Kidney epithelial cell (primary cell): ENCODE data around the gene REG1A. TPM values are rescaled to one million over a fixed set of nuclear protein-coding genes. Genes with fewer than 3 reads are reported as not detected.

ENCODE experiments used
- DNase-seq: peaks from one replicate; pipeline ENCODE4 v3.0.0-alpha.2; 2010; ENCODE audit warnings: low read depth
- H3K27me3 ChIP-seq: 2 replicates; pipeline ENCODE4 v1.6.0; 2011; ENCODE audit warnings: low read length; ENCODE audit not compliant: control insufficient read depth, insufficient read depth
- H3K36me3 ChIP-seq: 2 replicates; pipeline ENCODE4 v1.5.1; 2011; ENCODE audit warnings: low read length; ENCODE audit not compliant: control insufficient read depth, insufficient read depth
- H3K4me3 ChIP-seq: 2 replicates; pipeline ENCODE4 v1.5.1; 2011; ENCODE audit warnings: low read depth, mild to moderate bottlenecking, control low read depth, low read length
- total RNA-seq: library from RNA; depleted of rRNA; stranded (reverse); fragments of >200 nt; gene quantifications from 2 replicates; pipeline ENCODE4 v1.2.3, GENCODE V29; 2015
- TF ChIP-seq, protein P1 (sequence below): IDR thresholded peaks from 2 replicates; pipeline ENCODE4 v1.5.1; 2011; ENCODE audit warnings: mild to moderate bottlenecking, moderate library complexity, low read length, control low read depth, inconsistent platforms; ENCODE audit not compliant: insufficient read depth, poor library complexity, severe bottlenecking

REG1A gene
- total RNA-seq, 1 donor from 2014 or later = not detected

DNA sequence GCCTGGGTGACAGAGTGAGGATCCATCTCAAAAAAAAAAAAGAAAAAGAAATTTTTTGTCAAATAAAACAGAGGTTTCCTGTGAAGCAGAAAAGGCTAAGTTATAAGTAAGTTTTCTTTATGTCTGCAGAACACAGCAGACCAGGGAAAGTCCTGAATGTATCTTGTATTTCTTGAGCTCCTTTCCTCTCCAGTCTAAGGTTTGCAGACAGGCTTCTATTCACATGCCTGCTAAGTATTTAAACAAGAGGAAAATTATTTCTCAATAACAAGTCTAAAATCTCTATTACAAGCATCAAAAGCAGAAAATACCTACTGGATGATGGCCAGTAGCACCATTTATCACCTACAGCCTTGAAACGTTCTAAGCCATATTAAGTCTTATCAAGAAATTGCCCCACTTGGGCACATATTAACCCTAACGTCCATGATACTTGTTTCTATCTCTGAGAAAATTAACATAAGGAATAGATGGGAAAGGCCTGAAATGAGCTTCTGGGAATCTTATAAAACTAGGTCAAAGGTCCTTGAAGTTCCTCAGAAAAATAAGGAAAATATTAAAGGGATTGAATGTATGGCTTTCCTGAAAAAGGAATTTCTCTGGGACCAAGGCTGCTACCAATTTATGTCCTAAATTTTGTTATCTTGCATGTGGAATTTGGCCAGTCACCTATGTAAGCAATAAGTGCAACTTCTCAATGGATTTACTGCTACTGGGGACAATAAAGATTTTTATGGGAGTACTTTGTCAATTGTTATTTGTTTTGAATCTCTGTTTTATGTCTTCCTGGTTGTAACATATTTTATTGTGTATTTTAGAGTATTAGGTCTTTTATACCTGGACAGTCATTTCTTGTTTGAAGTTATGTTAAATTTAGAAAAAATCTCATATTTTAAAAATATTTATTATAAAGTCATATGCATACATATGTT is 3.0 kb upstream of the REG1A start:
- H3K36me3 ChIP-seq = no peaks in the 10 kb centered on the region
- TF ChIP-seq, protein P1, sequence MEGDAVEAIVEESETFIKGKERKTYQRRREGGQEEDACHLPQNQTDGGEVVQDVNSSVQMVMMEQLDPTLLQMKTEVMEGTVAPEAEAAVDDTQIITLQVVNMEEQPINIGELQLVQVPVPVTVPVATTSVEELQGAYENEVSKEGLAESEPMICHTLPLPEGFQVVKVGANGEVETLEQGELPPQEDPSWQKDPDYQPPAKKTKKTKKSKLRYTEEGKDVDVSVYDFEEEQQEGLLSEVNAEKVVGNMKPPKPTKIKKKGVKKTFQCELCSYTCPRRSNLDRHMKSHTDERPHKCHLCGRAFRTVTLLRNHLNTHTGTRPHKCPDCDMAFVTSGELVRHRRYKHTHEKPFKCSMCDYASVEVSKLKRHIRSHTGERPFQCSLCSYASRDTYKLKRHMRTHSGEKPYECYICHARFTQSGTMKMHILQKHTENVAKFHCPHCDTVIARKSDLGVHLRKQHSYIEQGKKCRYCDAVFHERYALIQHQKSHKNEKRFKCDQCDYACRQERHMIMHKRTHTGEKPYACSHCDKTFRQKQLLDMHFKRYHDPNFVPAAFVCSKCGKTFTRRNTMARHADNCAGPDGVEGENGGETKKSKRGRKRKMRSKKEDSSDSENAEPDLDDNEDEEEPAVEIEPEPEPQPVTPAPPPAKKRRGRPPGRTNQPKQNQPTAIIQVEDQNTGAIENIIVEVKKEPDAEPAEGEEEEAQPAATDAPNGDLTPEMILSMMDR = no peak
- DNase-seq = no peak
- H3K4me3 ChIP-seq = no peak overlapping the region
- H3K27me3 ChIP-seq = no peaks in the 10 kb centered on the region

DNA sequence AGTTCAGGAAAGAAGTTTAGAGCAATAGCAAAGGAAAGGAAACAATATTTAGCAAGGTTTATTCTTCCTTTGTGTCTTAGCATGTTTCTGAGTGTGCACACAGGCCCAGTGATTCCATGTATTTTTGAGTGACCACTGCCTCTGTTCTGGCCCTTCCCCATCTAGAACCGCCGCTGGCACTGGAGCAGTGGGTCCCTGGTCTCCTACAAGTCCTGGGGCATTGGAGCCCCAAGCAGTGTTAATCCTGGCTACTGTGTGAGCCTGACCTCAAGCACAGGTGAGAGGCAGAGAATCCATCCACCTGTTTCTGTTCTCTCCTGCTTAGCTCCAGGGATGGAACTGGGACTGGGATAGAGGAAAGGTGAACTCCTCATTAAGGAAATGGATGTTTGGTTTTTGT is 2.4 kb downstream of the REG1A start:
- no peaks in the 10 kb centered on the region for H3K36me3 ChIP-seq
- H3K27me3 ChIP-seq = no peaks in the 10 kb centered on the region
- no peak for DNase-seq
- H3K4me3 ChIP-seq = no peak overlapping the region
- TF ChIP-seq, protein P1 = no peak

DNA sequence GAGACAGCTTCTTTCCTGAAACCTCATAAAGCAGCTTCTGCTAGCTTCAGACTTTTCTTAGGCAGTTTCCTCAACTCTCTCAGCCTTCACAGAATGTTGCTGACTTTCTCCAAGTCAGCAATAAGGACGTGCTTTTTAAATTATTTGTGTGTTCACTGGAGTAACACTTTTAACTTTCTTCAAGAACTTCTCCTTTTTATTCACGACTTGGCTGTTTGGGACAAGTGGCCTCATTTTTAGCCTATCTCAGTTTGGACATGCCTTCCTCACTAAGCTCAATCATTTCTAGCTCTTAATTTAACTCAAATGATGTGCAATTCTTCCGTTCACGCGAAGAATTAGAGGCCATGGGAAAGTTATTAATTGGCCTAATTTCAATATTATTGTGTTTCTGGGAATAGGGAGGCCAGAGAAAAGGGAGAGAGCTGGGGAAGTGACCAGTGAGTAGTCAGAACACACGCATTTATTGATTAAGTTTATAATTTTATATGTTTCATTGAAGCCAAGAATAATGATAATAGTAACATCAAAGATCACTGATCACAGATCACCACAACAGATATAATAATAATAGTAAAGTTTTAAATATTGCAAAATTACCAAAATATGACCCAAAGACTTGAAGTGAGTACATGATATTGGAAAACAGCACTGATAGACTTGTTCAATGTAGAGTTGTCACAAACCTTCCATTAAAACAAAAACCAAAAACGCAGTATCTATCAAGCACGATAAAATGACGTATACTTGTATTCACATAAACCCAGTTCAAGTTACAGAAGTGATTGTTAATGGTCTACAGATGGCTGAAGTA is 4.8 kb downstream of the REG1A start:
- DNase-seq = no peak
- Histone ChIP-seq H3K27me3 (no peaks in the 10 kb centered on the region), H3K4me3 (no peak overlapping the region), H3K36me3 (no peaks in the 10 kb centered on the region)
- TF ChIP-seq, protein P1 = no peak

DNA sequence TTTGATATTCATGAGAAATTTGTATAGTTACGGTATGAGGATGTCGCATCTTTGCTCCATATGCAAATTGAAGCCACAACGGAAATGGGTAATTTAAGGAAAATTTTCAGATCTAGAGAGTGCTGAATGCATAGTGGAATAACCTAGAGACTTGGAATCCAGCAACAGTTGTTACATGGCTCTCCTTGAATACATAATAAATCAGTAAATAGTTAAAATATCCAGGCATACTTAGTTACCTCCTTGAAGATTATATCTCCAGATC is 5.4 kb downstream of the REG1A start:
- Histone ChIP-seq H3K4me3 (no peak overlapping the region), H3K27me3 (no peaks in the 10 kb centered on the region), H3K36me3 (no peaks in the 10 kb centered on the region)
- no peak for DNase-seq
- TF ChIP-seq, protein P1 = no peak

DNA sequence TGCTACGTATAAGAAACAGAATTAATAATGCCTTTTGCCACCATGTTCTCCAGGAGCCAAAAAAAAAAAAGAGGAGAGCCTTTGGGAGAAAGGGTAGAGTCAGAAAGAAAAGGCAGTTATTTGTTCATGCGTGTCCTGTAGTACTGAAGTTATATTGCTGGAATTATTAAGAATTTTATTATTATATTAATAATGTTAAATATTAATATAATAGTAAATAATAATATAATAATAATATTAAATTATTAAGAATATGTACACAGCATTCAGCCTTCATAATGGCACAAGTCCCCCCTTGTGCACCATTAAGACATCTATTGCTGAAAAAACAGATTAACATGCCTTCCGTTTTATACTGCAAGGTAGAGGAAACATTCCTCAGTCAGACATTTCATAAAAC is 8.1 kb downstream of the REG1A start:
- H3K4me3 ChIP-seq = no peak overlapping the region
- H3K36me3 ChIP-seq = no peaks in the 10 kb centered on the region
- H3K27me3 ChIP-seq = no peaks in the 10 kb centered on the region
- no peak for DNase-seq
- TF ChIP-seq, protein P1 = no peak
